ENCODE measurements around the gene TCAP.

TCAP gene

GRCh38 chr17:39671651-39672521, 6.7 kb downstream of the TCAP start:
- peak; percentile 38 for DNase-seq
- Mint-ChIP-seq H3K4me1 (peaks cover 32% of the 10 kb centered on the region), H3K27ac (no peak overlapping the region), H3K4me3 (no peak overlapping the region), H3K27me3 (peaks cover 69% of the 10 kb centered on the region), H3K36me3 (no peaks in the 10 kb centered on the region), H3K9me3 (no peaks in the 10 kb centered on the region)
- CTCF ChIA-PET: interaction anchor here (0.6 to 9.5 kb wide), 12 partner anchors 9 to 83 kb away, joined by 3 to 115 read pairs (median 5); partner anchors contain the start of gene MIEN1

GRCh38 chr17:39672522-39673334, 7.6 kb downstream of the TCAP start:
- Mint-ChIP-seq H3K4me3 (no peak overlapping the region), H3K36me3 (no peaks in the 10 kb centered on the region), H3K27ac (no peak overlapping the region), H3K4me1 (peaks cover 38% of the 10 kb centered on the region), H3K27me3 (peaks cover 60% of the 10 kb centered on the region), H3K9me3 (no peaks in the 10 kb centered on the region)
- CTCF ChIA-PET: interaction anchor here (1.4 to 9.5 kb wide), 5 partner anchors 8 to 80 kb away, joined by 4 to 115 read pairs (median 5); no protein-coding TSS in a partner anchor
- no peak for DNase-seq

GRCh38 chr17:39673335-39674081, 8.4 kb downstream of the TCAP start:
- no peak overlapping the region for H3K4me3 Mint-ChIP-seq
- peaks cover 53% of the 10 kb centered on the region for H3K27me3 Mint-ChIP-seq
- peaks cover 5% of the 10 kb centered on the region for H3K36me3 Mint-ChIP-seq
- no peak for DNase-seq
- CTCF ChIA-PET: interaction anchor here (1.4 to 9.5 kb wide), 2 partner anchors 19 to 51 kb away, joined by 5 to 115 read pairs; no protein-coding TSS in a partner anchor
- H3K27ac Mint-ChIP-seq: no peak overlapping the region
- H3K9me3 Mint-ChIP-seq: no peaks in the 10 kb centered on the region
- peaks cover 42% of the 10 kb centered on the region for H3K4me1 Mint-ChIP-seq

DNA sequence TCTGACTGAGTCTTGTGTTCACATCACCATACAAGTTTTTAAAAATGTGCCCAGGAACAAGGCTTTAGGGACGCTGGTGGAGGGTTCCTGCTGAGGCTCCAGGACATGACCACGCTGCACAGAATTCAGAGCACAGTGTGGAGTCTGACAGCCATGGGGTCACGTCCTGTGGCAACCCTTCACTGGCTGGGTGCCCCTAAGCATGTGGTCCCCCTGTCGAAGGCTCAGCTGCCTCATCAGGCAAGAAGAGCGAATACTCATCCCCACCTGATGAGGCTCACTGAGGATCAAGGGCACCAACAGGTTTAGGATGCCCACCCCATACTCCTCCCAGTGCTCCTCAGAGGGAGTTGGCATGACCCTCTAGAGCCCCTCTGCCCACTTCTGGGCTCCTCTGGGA, 9.0 kb downstream of the TCAP start:
- Mint-ChIP-seq H3K4me1 (peaks cover 45% of the 10 kb centered on the region), H3K36me3 (peaks cover 11% of the 10 kb centered on the region), H3K9me3 (no peaks in the 10 kb centered on the region), H3K27ac (no peak overlapping the region), H3K4me3 (no peak overlapping the region), H3K27me3 (peaks cover 46% of the 10 kb centered on the region)
- CTCF ChIA-PET: interaction anchor here (1.4 to 9.5 kb wide), 3 partner anchors 20 to 52 kb away, joined by 4 to 115 read pairs (median 5); no protein-coding TSS in a partner anchor
- DNase-seq: no peak

DNA sequence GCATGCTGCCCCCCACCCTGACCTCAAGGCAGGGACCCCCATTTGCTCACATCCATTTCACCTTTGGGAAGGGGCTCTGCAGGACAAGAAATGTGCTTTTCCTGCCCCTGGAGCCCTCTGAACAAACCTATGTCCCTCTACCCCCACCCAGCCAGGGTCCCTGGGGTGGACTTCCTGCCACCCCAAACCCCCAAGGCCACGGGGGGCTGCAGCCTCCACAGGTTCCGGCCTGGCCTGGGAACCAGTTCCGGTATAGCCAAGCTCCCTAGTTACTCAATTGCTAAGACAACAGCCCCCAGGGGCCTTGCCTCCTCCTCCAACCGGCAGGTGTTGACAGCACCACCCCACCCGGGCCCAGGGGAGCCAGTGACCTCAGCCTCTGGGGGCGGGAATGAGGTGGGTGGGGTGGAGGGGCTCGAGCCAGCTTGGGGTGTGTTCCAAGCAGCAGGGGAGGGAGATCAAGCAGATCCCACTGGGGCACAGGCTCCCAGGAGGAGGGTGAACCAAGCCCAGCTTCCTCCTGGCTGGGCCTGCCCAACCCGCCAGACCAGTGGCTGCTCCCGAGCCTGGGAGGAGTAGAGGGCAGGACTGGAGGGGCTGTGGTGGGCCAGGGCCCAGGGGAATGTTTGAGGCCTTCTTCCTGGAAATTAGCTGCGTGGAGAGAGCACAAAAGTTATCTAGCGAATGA, 9.7 kb downstream of the TCAP start:
- Mint-ChIP-seq H3K4me3 (no peak overlapping the region), H3K36me3 (peaks cover 13% of the 10 kb centered on the region), H3K27ac (no peak overlapping the region), H3K27me3 (peaks cover 39% of the 10 kb centered on the region), H3K4me1 (peaks cover 52% of the 10 kb centered on the region), H3K9me3 (no peaks in the 10 kb centered on the region)
- CTCF ChIA-PET: interaction anchor here (1.0 to 1.6 kb wide), 4 partner anchors 21 to 54 kb away, joined by 3 to 5 read pairs (median 4); no protein-coding TSS in a partner anchor
- DNase-seq: no peak

- Mint-ChIP-seq H3K9me3 (no peaks in the 10 kb centered on the region), H3K27ac (peak overlapping the region; percentile 84), H3K4me1 (peaks cover 59% of the 10 kb centered on the region), H3K4me3 (no peak overlapping the region), H3K36me3 (peaks cover 18% of the 10 kb centered on the region), H3K27me3 (peaks cover 32% of the 10 kb centered on the region)
- DNase-seq: no peak
- CTCF ChIA-PET: interaction anchor here (1.0 to 1.6 kb wide), 7 partner anchors 22 to 128 kb away, joined by 3 to 5 read pairs (median 3); no protein-coding TSS in a partner anchor
These were observed 10.4 kb downstream of the TCAP start for GRCh38 chr17:39675390-39676082.

DNA sequence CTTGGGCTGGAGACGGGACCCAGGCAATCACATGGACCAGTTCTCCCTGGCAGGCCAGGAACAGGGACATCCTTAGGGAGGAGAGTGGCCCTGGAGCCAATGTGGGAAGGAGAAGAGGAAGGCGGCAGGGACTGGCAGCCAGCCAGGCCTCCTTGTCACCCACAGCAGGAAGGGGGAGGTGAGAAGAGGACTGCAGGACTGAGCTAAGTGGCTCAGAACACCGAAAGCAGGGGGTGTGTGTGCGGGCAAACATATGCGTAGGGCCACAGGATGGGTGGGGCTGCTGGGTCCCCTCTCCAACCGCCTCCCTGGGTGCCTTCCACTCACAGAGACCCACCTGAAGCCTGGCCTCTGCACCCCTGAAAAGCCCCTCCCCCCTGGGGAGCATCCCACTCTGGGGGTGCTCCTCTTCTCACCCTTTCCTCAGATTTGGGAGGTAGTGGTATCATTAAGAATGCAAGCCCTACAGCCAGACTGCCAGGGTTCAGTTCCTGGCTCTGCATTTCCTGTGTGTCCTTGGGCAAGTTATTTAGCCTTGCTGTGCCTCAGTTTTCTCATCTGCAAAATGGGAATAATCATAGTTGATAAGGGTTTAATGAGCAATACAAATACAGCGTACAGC, 11.2 kb downstream of the TCAP start:
- Mint-ChIP-seq H3K27me3 (peaks cover 27% of the 10 kb centered on the region), H3K4me1 (peaks cover 64% of the 10 kb centered on the region), H3K36me3 (peaks cover 22% of the 10 kb centered on the region), H3K4me3 (peak overlapping the region; percentile 11), H3K27ac (peak overlapping the region; percentile 84), H3K9me3 (no peaks in the 10 kb centered on the region)
- peak; percentile 82 for DNase-seq
- CTCF ChIA-PET: interaction anchor here (1.0 to 1.6 kb wide), 6 partner anchors 24 to 129 kb away, joined by 3 to 4 read pairs (median 3); no protein-coding TSS in a partner anchor

GRCh38 chr17:39677072-39677471, 11.9 kb downstream of the TCAP start:
- no peaks in the 10 kb centered on the region for H3K9me3 Mint-ChIP-seq

GRCh38 chr17:39677542-39678339, 12.6 kb downstream of the TCAP start:
- CTCF ChIA-PET: interaction anchor here (0.8 to 2.2 kb wide), 2 partner anchors 11 to 23 kb away, joined by 3 to 9 read pairs; partner anchors contain the start of gene TCAP
- H3K4me3 Mint-ChIP-seq: no peak overlapping the region
- DNase-seq: no peak
- H3K27ac Mint-ChIP-seq: peak overlapping the region; percentile 84
- peaks cover 60% of the 10 kb centered on the region for H3K4me1 Mint-ChIP-seq
- H3K36me3 Mint-ChIP-seq: peaks cover 25% of the 10 kb centered on the region
- H3K27me3 Mint-ChIP-seq: peaks cover 12% of the 10 kb centered on the region
- no peaks in the 10 kb centered on the region for H3K9me3 Mint-ChIP-seq

More at GRCh38 chr17:39677072-39677471, 11.9 kb downstream of the TCAP start:
- H3K4me1 Mint-ChIP-seq: peaks cover 60% of the 10 kb centered on the region
- peak overlapping the region; percentile 84 for H3K27ac Mint-ChIP-seq
- H3K36me3 Mint-ChIP-seq: peaks cover 22% of the 10 kb centered on the region
- no peak overlapping the region for H3K4me3 Mint-ChIP-seq
- no peak for DNase-seq
- CTCF ChIA-PET: interaction anchor here (1.0 kb wide), 1 partner anchor 44 kb away, joined by 3 read pairs; no protein-coding TSS in a partner anchor
- peaks cover 19% of the 10 kb centered on the region for H3K27me3 Mint-ChIP-seq

GRCh38 chr17:39678340-39679116, 13.4 kb downstream of the TCAP start:
- Mint-ChIP-seq H3K27me3 (peaks cover 4% of the 10 kb centered on the region), H3K4me3 (no peak overlapping the region)
- no peak for DNase-seq

More at GRCh38 chr17:39678340-39679116, 13.4 kb downstream of the TCAP start:
- Mint-ChIP-seq H3K4me1 (peaks cover 60% of the 10 kb centered on the region), H3K27ac (peak overlapping the region; percentile 88), H3K36me3 (peaks cover 31% of the 10 kb centered on the region), H3K9me3 (no peaks in the 10 kb centered on the region)
- CTCF ChIA-PET: interaction anchor here (1.2 to 2.3 kb wide), 6 partner anchors 9 to 57 kb away, joined by 3 to 9 read pairs (median 8); partner anchors contain the start of genes MIEN1, PGAP3 and TCAP
